Fibroblast of pulmonary artery (primary cell): ENCODE data around the gene OFD1.

Experiments used
- DNase-seq: peaks from one replicate; pipeline ENCODE4 v3.0.0-alpha.2; 2010; ENCODE audit warnings: low read depth
- H3K4me3 ChIP-seq: replicated peaks from 2 replicates; pipeline ENCODE4 v1.5.1; 2011; ENCODE audit warnings: low read depth, mild to moderate bottlenecking, control low read depth, low read length, moderate library complexity
- TF ChIP-seq, protein P1 (sequence below): IDR thresholded peaks from 2 replicates; pipeline ENCODE4 v1.5.1; 2011; ENCODE audit warnings: mild to moderate bottlenecking, control low read depth, low read length, inconsistent platforms; ENCODE audit errors: missing control alignments

The OFD1 gene

DNA sequence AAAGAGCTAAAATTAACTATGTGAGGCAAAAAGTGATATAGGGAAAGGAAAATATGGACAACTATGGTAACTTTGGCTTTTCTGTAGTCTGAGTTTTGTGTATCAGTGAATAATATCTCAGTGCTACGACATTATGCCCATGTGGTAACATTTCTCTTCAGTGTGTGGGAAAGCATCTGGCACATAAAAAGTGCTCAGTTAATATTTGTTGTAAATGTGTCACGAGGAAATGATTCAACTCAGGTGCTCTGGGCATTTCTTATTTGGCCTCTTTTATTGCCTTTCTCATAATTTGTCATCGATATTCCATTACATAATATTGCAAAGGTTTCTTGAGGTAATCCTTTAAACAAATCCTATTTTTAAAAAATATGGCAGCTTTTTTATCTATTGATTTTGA lies 17.6 kb downstream of the OFD1 start:
- no peak for DNase-seq
- H3K4me3 ChIP-seq, result no peak overlapping the region
- TF ChIP-seq, protein P1, sequence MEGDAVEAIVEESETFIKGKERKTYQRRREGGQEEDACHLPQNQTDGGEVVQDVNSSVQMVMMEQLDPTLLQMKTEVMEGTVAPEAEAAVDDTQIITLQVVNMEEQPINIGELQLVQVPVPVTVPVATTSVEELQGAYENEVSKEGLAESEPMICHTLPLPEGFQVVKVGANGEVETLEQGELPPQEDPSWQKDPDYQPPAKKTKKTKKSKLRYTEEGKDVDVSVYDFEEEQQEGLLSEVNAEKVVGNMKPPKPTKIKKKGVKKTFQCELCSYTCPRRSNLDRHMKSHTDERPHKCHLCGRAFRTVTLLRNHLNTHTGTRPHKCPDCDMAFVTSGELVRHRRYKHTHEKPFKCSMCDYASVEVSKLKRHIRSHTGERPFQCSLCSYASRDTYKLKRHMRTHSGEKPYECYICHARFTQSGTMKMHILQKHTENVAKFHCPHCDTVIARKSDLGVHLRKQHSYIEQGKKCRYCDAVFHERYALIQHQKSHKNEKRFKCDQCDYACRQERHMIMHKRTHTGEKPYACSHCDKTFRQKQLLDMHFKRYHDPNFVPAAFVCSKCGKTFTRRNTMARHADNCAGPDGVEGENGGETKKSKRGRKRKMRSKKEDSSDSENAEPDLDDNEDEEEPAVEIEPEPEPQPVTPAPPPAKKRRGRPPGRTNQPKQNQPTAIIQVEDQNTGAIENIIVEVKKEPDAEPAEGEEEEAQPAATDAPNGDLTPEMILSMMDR, result no peak

DNA sequence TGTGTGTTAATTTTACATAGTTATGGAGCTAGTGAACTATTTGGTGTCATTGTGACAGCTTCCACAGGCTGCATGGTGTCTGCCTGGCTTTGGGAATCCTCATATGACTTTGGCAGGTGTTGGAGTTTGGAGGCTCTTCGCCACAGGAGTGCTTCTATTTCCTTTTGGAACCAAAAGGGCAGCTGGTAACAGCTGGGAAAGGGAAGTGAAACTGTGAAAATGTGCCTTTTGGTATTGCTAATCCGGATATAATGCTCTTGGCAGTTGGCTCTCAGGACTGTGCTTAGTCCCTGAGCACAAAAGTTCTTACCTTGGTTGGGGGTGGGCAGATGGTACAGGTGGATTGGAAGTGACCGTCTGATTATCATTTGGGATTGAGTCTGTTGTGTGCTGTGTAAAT lies 18.1 kb downstream of the OFD1 start:
- DNase-seq, result no peak
- TF ChIP-seq, protein P1, result no peak
- H3K4me3 ChIP-seq, result no peak overlapping the region

DNA sequence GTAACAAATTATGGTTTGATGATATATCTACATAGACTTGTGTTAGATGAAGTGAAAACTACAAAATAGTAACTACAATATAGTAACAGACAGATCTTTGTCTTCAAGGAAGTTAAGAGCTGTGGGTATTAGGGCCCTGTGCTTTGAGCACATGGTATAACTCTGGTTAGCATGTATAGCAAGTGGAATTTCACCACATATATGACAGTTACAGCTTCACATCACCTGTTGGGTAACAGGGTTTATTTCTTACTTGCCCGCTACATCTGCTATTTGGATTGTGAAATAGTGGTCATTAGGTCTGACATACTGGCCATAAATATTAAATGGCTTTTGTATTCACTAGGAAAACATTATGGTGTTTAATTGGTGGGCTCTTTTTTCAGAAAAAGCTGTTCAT lies 20.2 kb downstream of the OFD1 start:
- no peak overlapping the region for H3K4me3 ChIP-seq
- TF ChIP-seq, protein P1, result no peak
- DNase-seq, result no peak

DNA sequence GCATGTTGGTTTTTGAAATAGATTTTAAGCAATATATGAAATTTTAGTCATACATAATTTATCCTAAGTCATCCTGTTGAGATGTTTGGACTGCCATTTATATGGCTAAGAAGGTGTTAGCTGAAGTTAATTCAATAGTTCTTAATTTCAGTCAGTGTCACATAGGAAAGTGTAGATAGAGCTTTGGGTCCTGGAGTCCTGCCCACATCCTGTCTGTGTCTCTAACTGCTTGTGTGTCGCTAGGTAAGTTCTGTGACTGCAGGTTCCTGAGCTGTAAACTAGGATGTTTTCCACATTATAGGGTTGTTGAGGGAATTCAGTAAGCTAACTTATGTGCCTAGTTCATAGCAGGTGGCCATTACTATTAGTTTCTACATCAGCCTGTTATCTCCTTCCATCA lies 20.7 kb downstream of the OFD1 start:
- TF ChIP-seq, protein P1, result no peak
- DNase-seq, result no peak
- no peak overlapping the region for H3K4me3 ChIP-seq

DNA sequence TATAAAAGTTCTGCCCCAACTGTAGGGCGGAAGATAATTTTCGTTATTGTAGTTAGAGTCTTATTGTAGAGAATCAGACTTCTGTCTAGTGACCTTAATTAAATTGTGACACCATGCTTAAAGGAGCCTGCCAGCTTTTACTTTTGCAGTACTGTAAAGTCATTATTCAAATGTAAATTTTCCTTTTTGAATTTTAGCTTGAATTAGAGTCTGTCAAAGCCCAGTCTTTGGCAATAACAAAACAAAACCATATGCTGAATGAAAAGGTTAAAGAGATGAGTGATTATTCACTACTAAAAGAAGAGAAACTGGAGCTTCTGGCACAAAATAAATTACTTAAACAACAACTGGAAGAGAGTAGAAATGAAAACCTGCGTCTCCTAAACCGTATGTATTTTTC lies 21.8 kb downstream of the OFD1 start:
- DNase-seq, result no peak
- TF ChIP-seq, protein P1, result no peak

DNA sequence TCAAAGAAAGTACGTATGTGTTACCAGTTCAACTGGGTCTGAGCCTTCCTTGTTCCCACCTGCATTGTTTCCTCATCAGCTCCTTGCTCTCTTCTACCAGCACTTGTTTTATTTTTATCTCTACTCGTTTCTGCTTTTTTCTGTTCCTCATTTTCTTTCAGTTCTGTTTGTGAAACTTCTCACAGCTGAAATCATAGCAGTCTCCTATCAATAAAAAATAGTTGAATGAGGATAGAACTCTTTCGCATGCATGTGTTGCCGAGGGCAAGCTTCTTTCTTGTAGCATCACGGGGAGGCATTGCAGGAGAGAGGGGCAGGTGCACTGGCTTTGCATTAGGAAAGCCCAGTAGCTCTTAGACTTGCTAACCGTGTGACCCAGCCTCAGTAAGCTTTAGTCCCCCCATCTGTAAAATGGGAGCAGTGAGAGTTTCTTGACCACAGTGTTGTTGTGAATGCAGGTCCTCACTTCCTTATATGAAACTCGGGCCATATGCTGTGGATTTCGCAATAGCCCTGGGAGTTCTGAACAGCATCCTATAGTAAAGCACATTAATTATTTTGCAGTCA lies 24.7 kb downstream of the OFD1 start:
- TF ChIP-seq, protein P1, result no peak
- no peak for DNase-seq
- no peak overlapping the region for H3K4me3 ChIP-seq

More for the DNA sequence above, 21.8 kb downstream of the OFD1 start:
- no peak overlapping the region for H3K4me3 ChIP-seq

DNA sequence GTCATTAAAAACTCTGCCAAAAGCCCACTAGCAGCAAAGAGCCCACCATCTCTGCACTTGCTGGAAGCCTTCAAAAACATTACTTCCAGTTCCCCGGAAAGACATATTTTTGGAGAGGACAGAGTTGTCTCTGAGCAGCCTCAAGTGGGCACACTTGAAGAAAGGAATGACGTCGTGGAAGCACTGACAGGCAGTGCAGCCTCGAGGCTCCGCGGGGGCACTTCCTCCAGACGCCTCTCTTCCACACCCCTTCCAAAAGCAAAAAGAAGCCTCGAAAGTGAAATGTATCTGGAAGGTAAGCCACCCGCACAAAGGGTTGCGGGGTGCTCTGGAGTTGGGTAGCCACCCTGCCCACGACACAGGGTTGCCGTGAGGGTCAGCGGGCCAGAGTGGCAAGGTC lies 25.9 kb downstream of the OFD1 start:
- no peak for DNase-seq
- TF ChIP-seq, protein P1, result no peak

More for the DNA sequence above, 25.9 kb downstream of the OFD1 start:
- no peak overlapping the region for H3K4me3 ChIP-seq
